Renal cortex interstitium (tissue), 11 donors: ENCODE data around the gene MYH3. TPM values are rescaled to one million over a fixed set of nuclear protein-coding genes. Genes with fewer than 3 reads are reported as not detected.
A peak's percentile ranks its signal among the peaks of the same experiment; 100 is the strongest.

Source experiments
- DNase-seq, 11 donors: peaks; one replicate each; pipeline ENCODE4 v3.0.0-alpha.2; 2013; ENCODE audit warnings: low read depth in 9 of 11, low spot score in 4 of 11; ENCODE audit errors: extremely low read depth in 1 of 11
- polyA plus RNA-seq, 3 donors: library from polyadenylated mRNA; unstranded; fragments of 120-200 nt; gene quantifications; one replicate each; pipeline ENCODE4 v1.2.1, GENCODE V29; 2013; ENCODE audit not compliant: insufficient read length in 3 of 3

MYH3 gene
- polyA plus RNA-seq, 3 donors: 3.9 to 7.4 (median 5.6) TPM

DNA sequence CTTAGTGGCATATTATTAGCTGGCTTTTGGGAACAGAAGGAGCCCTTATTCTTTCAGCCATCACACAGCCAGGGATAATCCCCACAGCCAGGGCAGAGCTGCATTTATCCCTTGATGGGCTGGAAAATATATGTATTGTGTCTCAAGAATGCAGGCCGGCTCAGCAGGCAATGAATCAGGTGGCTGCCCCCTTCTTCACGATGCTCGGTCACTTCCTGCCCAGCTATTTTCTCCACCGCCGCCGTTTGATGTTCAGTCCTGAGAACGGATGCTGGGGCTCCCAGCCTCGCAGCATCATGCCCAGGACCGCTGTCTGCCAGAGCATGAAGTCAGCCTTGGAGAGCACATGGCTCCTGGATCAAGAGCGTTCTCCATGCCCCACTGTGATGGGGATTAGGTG, 4.3 kb upstream of the MYH3 start:
- no peak for DNase-seq

- DNase-seq: no peak
These were observed 770 bp upstream of the MYH3 start for GRCh38 chr17:10657879-10658278.

GRCh38 chr17:10653987-10654386, 3.1 kb downstream of the MYH3 start:
- no peak for DNase-seq

DNA sequence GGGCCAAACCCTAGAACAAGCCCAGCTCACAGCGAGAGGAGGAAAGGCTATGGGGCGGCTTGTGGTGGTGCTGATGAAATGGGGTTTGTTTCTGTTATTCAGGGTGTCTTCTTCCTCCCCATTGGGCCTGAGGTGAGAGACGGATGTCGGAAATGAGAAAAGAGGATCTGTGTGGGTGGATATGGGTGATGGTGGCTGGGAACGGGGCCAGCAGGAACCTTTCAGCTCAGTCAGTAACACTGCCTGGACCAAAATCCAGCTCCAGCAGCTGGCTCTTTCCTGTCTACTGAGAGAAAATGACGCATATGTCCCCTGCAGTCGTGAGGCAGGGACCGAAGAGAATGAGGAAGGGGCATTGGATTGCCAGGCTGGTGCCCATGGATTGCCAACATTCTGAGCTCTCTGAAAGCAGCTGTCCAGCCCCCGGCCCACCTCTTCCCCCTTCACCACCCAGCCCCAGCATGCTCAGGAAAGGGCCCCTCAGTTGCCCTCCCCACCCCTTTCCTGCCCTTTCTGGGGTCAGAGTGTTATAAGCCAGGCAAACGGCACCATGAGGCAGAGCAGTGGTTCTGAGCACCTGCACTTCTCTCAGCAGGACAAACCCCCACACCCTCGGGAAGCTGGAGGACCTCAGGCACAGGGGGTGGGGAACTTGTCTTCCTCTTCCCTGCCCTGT, 4.0 kb downstream of the MYH3 start:
- DNase-seq: no peak

GRCh38 chr17:10651927-10652326, 5.2 kb downstream of the MYH3 start:
- DNase-seq: no peak

DNA sequence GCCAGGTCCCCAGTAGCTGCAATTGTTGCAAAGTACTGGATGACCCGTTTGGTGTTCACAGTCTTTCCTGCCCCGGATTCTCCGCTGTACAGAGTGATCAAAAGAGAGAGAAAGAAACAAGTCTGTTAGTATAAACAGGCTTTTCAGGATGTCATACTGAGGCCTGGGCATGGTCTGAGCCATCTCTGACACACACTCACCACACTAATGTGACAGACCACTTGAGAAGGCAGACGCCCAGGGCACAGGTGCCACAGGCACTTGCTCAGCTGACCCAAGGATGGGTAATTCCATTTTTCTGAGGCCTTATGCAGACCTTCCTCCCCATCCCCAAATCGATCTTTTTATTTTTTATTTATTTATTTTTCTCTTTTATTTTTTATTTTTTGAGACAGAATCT, 7.5 kb downstream of the MYH3 start:
- DNase-seq: no peak

DNA sequence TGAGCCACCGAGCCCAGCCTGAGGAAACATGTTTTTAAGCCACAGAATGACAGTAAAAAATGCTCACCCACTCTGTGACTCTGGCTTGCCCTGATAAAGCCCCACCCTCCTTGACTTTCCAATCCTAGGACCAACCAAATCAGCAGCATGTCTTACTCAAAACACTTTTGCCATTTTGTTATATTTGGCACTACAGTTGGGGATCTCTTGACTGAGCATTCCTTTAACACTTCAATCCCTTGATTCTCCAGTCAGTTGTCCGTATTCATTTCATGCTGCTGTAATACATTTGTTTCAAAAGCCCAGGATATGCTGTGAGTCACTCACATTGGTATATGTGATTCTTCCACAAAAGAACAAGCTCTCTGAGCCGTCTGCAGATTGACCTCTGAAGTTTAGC, 8.2 kb downstream of the MYH3 start:
- no peak for DNase-seq

DNA sequence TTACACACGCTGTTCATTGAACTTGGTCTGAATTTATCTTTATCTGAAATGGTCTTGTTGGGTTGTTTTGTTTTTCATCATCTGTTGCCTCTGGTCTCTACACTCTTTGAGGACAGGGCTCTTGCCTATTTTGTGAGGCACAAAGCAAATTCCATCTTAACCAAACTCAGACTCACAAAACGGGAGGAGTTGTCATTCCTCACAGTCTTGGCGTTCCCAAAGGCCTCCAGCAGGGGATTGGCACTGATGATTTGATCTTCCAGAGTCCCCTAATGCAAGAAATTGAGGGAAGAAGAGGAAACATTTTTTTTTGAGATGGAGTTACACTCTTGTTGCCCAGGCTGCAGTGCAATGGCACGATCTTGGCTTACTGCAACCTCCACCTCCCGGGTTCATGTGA, 8.7 kb downstream of the MYH3 start:
- DNase-seq: no peak

- peak; percentile 47 to 76 (median 59) for DNase-seq
These were observed 10.6 kb downstream of the MYH3 start for GRCh38 chr17:10646392-10646990.

DNA sequence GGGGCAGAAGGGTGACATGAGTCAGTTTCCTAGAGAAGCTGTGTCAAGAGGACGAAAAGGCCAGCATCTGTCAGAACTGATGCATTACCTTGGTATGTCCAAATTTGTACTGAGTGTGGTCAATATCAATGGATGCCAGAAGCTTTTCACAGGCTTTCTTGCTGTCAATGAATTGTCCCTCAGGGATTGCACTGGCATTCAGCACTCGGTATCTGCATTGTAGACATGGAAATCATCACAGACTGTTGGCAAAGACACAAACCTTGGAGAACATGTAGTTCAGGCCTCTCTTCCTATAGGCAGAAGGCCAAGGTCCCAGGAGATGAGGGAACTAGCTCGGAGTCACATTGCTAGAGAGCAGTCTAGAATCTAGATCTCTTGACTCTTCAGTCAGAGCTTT, 16.6 kb downstream of the MYH3 start:
- no peak for DNase-seq

GRCh38 chr17:10638151-10638550, 19.0 kb downstream of the MYH3 start:
- DNase-seq: no peak

- DNase-seq: no peak
These were observed 21.8 kb downstream of the MYH3 start for GRCh38 chr17:10635290-10635689.

GRCh38 chr17:10633738-10634379, 23.2 kb downstream of the MYH3 start:
- DNase-seq: no peak

DNA sequence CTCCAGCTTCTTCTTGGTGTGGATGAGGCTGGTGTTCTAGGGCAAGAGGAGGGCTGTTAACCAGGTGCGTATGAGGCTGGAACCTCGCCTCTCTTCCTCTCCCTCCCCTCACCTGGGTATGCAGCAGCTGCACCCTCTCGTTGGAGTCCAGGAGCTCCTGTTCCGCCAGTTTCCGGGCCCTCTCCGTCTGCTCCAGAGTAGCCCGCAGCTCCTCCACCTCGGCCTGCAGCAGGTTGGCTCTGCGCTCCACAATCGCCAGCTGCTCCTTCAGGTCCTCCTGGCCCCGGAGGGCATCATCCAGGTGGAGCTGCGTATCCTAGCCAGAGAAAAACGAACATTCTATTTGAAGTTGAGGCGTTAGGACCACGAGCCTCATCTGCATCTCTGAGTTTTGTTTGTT, 25.4 kb downstream of the MYH3 start:
- DNase-seq: no peak

GRCh38 chr17:10631048-10631700, 25.9 kb downstream of the MYH3 start:
- no peak for DNase-seq

- DNase-seq: no peak
These were observed 27.4 kb downstream of the MYH3 start for GRCh38 chr17:10629706-10630105.

GRCh38 chr17:10628756-10629155, 28.4 kb downstream of the MYH3 start:
- no peak for DNase-seq

DNA sequence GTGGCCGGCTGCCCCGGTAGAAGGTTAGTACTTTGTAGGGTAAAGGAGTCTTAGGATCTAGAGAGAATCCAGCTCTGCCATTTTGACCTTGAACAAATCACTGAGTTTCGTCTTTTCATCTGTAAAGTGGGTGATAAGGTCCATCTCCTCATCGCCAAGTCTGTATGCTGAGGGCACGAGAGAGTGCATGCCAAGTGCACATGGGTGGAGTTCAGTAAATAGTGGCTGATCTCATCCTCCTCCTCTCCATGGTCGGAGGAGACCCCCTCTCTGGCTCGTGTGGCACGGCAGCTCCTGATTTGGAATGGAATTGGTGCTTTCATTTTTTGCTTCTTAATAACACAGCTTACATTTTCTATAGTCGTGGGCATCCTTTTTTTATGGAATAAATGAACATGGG, 30.7 kb downstream of the MYH3 start:
- DNase-seq: no peak

DNA sequence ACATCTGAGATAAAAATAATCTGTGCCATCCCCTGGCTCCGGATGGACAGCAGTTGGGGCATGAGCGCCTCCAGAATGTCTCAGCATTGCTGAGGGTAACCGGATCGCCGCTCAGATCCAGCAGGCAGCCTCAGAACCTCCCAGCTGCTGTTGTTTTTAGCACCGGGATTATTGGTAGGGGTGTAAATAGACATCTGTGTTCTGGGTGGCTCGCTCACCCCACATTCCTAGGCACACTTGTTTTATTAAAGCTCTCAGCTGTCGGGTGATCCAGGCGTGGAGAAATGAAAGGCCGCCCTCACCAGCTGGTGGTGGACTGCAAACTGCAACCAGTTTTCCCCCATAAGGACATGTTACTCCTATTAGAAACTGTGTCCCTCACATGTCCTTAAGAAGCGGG, 32.1 kb downstream of the MYH3 start:
- no peak for DNase-seq

GRCh38 chr17:10623737-10624338, 33.3 kb downstream of the MYH3 start:
- DNase-seq: no peak
